H9 (cell line): ENCODE results near the gene AGMO. TPM values are rescaled to one million over a fixed set of nuclear protein-coding genes. Genes with fewer than 3 reads are reported as not detected.

ENCODE experiments used
- DNase-seq: peaks from one replicate; pipeline ENCODE4 v3.0.0-alpha.2; 2017
- H2AFZ ChIP-seq: one replicate; pipeline ENCODE4 v1.6.1; 2013; ENCODE audit warnings: mild to moderate bottlenecking, low read length, control low read depth, moderate library complexity
- H2AK5ac ChIP-seq: 2 replicates; pipeline ENCODE4 v1.6.1; 2013; ENCODE audit warnings: low read length, control low read depth, mixed read lengths; ENCODE audit not compliant: insufficient read length
- H2BK120ac ChIP-seq: one replicate; pipeline ENCODE4 v1.6.1; 2013; ENCODE audit warnings: low read depth, mild to moderate bottlenecking, low read length, control low read depth, inconsistent platforms; ENCODE audit not compliant: poor library complexity, severe bottlenecking
- H2BK12ac ChIP-seq: 2 replicates; pipeline ENCODE4 v1.6.1; 2013; ENCODE audit warnings: low read length, control low read depth, mixed read lengths, low read depth; ENCODE audit not compliant: insufficient read length
- H2BK15ac ChIP-seq: 2 replicates; pipeline ENCODE4 v1.6.1; 2013; ENCODE audit warnings: low read depth, low read length, control low read depth
- H2BK20ac ChIP-seq: one replicate; pipeline ENCODE4 v1.6.1; 2013; ENCODE audit warnings: low read depth, mild to moderate bottlenecking, low read length, control low read depth, inconsistent platforms; ENCODE audit not compliant: poor library complexity, severe bottlenecking
- H2BK5ac ChIP-seq: 2 replicates; pipeline ENCODE4 v1.6.1; 2013; ENCODE audit warnings: low read length, control low read depth, mixed read lengths; ENCODE audit not compliant: insufficient read length
- H3K14ac ChIP-seq: 2 replicates; pipeline ENCODE4 v1.6.1; 2013; ENCODE audit warnings: low read length, control low read depth; ENCODE audit not compliant: insufficient read depth
- H3K18ac ChIP-seq: 2 replicates; pipeline ENCODE4 v1.6.1; 2013; ENCODE audit warnings: low read depth, mild to moderate bottlenecking, mixed read lengths, low read length, control low read depth; ENCODE audit not compliant: insufficient read length
- H3K23ac ChIP-seq: 2 replicates; pipeline ENCODE4 v1.6.1; 2013; ENCODE audit warnings: low read length, control low read depth, mixed read lengths, low read depth; ENCODE audit not compliant: insufficient read length
- H3K23me2 ChIP-seq: 2 replicates; pipeline ENCODE4 v1.6.1; 2013; ENCODE audit warnings: low read depth, mild to moderate bottlenecking, mixed read lengths, low read length, control low read depth; ENCODE audit not compliant: insufficient read length, poor library complexity, severe bottlenecking
- H3K27ac ChIP-seq: 2 replicates; pipeline ENCODE4 v1.5.1; 2013; ENCODE audit warnings: low read length, control low read depth, mixed read lengths, low read depth; ENCODE audit not compliant: insufficient read length
- H3K27me3 ChIP-seq: 2 replicates; pipeline ENCODE4 v1.6.1; 2013; ENCODE audit warnings: low read length, control low read depth, inconsistent platforms; ENCODE audit not compliant: insufficient read depth
- H3K4ac ChIP-seq: 2 replicates; pipeline ENCODE4 v1.6.1; 2013; ENCODE audit warnings: low read depth, mild to moderate bottlenecking, control low read depth, inconsistent platforms, low read length, moderate library complexity
- H3K4me1 ChIP-seq: 2 replicates; pipeline ENCODE4 v1.6.1; 2013; ENCODE audit warnings: low read length, control low read depth, inconsistent platforms; ENCODE audit not compliant: insufficient read depth
- H3K4me2 ChIP-seq: 2 replicates; pipeline ENCODE4 v1.6.1; 2013; ENCODE audit warnings: low read length, control low read depth, mixed read lengths; ENCODE audit not compliant: insufficient read length, insufficient read depth
- H3K56ac ChIP-seq: 2 replicates; pipeline ENCODE4 v1.6.1; 2013; ENCODE audit warnings: low read depth, mild to moderate bottlenecking, mixed read lengths, low read length, control low read depth; ENCODE audit not compliant: insufficient read length
- H3K79me1 ChIP-seq: 2 replicates; pipeline ENCODE4 v1.6.1; 2013; ENCODE audit warnings: low read depth, mild to moderate bottlenecking, moderate library complexity, low read length, control low read depth, inconsistent platforms; ENCODE audit not compliant: insufficient read depth, poor library complexity, severe bottlenecking
- H3K79me2 ChIP-seq: 2 replicates; pipeline ENCODE4 v1.6.1; 2013; ENCODE audit warnings: low read length, control low read depth, inconsistent platforms; ENCODE audit not compliant: insufficient read depth
- H3K9ac ChIP-seq: 2 replicates; pipeline ENCODE4 v1.6.1; 2013; ENCODE audit warnings: low read length, control low read depth, mixed read lengths; ENCODE audit not compliant: insufficient read length; ENCODE audit errors: extremely low read depth
- H3K9me3 ChIP-seq: one replicate; pipeline ENCODE4 v1.6.1; 2013; ENCODE audit warnings: low read depth, low read length, inconsistent platforms; ENCODE audit not compliant: control insufficient read depth
- H3T11ph ChIP-seq: one replicate; pipeline ENCODE4 v1.6.1; 2013; ENCODE audit warnings: mild to moderate bottlenecking, low read length, control low read depth, inconsistent platforms
- H4K20me1 ChIP-seq: one replicate; pipeline ENCODE4 v1.6.1; 2013; ENCODE audit not compliant: control insufficient read depth, insufficient read length, insufficient read depth
- H4K5ac ChIP-seq: 2 replicates; pipeline ENCODE4 v1.6.1; 2013; ENCODE audit warnings: low read depth, mild to moderate bottlenecking, mixed read lengths, low read length, control low read depth; ENCODE audit not compliant: insufficient read length
- H4K8ac ChIP-seq: replicated peaks from 2 replicates; pipeline ENCODE4 v1.6.1; 2013; ENCODE audit warnings: low read length, control low read depth, mixed read lengths, low read depth; ENCODE audit not compliant: insufficient read length
- H4K91ac ChIP-seq: 2 replicates; pipeline ENCODE4 v1.6.1; 2013; ENCODE audit warnings: low read depth, mild to moderate bottlenecking, moderate library complexity, mixed read lengths, low read length, control low read depth; ENCODE audit not compliant: insufficient read length
- H3K27ac Mint-ChIP-seq, 3 experiments: 2 replicates in 2 of 3; 3 replicates in 1 of 3; pipeline ENCODE4 v1.8.0; 2020 to 2021; ENCODE audit warnings: mixed read lengths in 3 of 3, mild to moderate bottlenecking in 1 of 3, moderate library complexity in 1 of 3
- H3K27me3 Mint-ChIP-seq: 2 replicates; pipeline ENCODE4 v1.8.0; 2021; ENCODE audit warnings: low read depth, mild to moderate bottlenecking, moderate library complexity, mixed read lengths
- H3K36me3 Mint-ChIP-seq, 3 experiments: 2 replicates in 2 of 3; 3 replicates in 1 of 3; pipeline ENCODE4 v1.8.0; 2020 to 2021; ENCODE audit warnings: low read depth in 3 of 3, mixed read lengths in 3 of 3; ENCODE audit not compliant: insufficient read depth in 1 of 3
- H3K4me1 Mint-ChIP-seq, 2 experiments: 2 replicates each; pipeline ENCODE4 v1.8.0; 2020; ENCODE audit warnings: mixed read lengths in 2 of 2
- H3K4me3 Mint-ChIP-seq, 2 experiments: 2 replicates in 1 of 2; 3 replicates in 1 of 2; pipeline ENCODE4 v1.8.0; 2020 to 2021; ENCODE audit warnings: mild to moderate bottlenecking in 2 of 2, mixed read lengths in 2 of 2, moderate library complexity in 1 of 2
- H3K9me3 Mint-ChIP-seq, 2 experiments: 2 replicates in 1 of 2; 3 replicates in 1 of 2; pipeline ENCODE4 v1.8.0; 2020; ENCODE audit warnings: mild to moderate bottlenecking in 2 of 2, mixed read lengths in 2 of 2, moderate library complexity in 1 of 2
- CTCF ChIP-seq: fragments of 200-600 bp; sonication (generic); conservative IDR thresholded peaks from 3 replicates; pipeline ENCODE4 v1.8.0; 2021; ENCODE audit warnings: antibody characterized with exemption, mild to moderate bottlenecking
- WGBS: extraction: QIAGEN DNeasy Blood & Tissue Kit; methylation state at CpG from one replicate; pipeline ENCODE4 v1.1.7; 2013; ENCODE audit warnings: missing lambda C conversion rate, low lambda C conversion rate, mixed read lengths; ENCODE audit not compliant: insufficient read length; ENCODE audit errors: extremely low coverage; 5-methylcytosine and 5-hydroxymethylcytosine counted together
- total RNA-seq: library from RNA; stranded (reverse); gene quantifications from 2 replicates; pipeline ENCODE4 v1.2.1, GENCODE V29; 2021

Gene AGMO
- total RNA-seq, 1 experiment from 2014 or later, result 0.70 TPM

GRCh38 chr7:15485431-15485830, 76.4 kb downstream of the AGMO start:
- no peak overlapping the region for H3K4me3 Mint-ChIP-seq
- Histone ChIP-seq H3K4ac (no peak overlapping the region), H2AFZ (no peak overlapping the region), H4K5ac (no peak overlapping the region), H2AK5ac (no peak overlapping the region), H3K9me3 (no peaks in the 10 kb centered on the region), H2BK20ac (no peak overlapping the region), H3K9ac (no peak overlapping the region), H3K14ac (no peak overlapping the region), H4K20me1 (no peaks in the 10 kb centered on the region), H3K27me3 (no peaks in the 10 kb centered on the region), H3K23ac (no peak overlapping the region), H3K79me2 (no peaks in the 10 kb centered on the region), H2BK5ac (no peak overlapping the region), H2BK15ac (no peak overlapping the region), H3K27ac (no peak overlapping the region), H2BK120ac (no peak overlapping the region), H3K18ac (no peak overlapping the region), H3K56ac (no peak overlapping the region), H4K8ac (no peak overlapping the region), H4K91ac (no peak overlapping the region), H3K4me2 (no peak overlapping the region), H3K4me1 (no peaks in the 10 kb centered on the region), H3K23me2 (no peaks in the 10 kb centered on the region), H3K79me1 (no peaks in the 10 kb centered on the region), H2BK12ac (no peak overlapping the region), H3T11ph (no peak overlapping the region)
- no CpG with 5 or more reads among the region's 5 CpGs for WGBS
- no peaks in the 10 kb centered on the region for H3K36me3 Mint-ChIP-seq
- 0 out of 7 replicates have a peak overlapping the region, but pooled peaks of 1 of the 3 experiments have one; percentile 10 for H3K27ac Mint-ChIP-seq
- DNase-seq, result no peak
- no peaks in the 10 kb centered on the region for H3K9me3 Mint-ChIP-seq
- no peaks in the 10 kb centered on the region for H3K27me3 Mint-ChIP-seq
- no peaks in the 10 kb centered on the region for H3K4me1 Mint-ChIP-seq
- no peak for TF ChIP-seq CTCF
